ENCODE data around the gene TCP10L. TPM values are rescaled to one million over a fixed set of nuclear protein-coding genes. Genes with fewer than 3 reads are reported as not detected.

The TCP10L gene
- total RNA-seq, 1 donor from 2014 or later, result 1.1 TPM

DNA sequence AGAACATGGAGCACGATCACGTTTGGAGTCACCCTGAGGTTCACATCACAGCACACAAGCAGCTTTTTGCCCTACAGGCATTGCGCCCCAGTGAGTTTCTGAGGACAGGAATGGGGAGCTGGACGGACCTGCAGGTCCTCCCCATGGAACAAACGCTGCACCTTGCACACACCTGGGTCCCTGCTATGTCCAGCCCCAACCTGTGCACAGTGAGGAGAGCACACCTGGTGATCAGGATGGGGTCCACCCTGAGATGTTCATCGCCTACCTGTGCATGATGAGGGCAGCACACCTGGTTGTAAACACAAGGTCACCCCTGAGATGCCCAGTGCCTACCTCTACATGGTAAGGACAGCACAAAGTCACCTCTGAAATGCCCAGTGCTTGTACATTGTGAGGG is 45.9 kb downstream of the TCP10L start:
- no peak for DNase-seq (ENCODE audit: low read depth)
- TF ChIP-seq, protein P1, sequence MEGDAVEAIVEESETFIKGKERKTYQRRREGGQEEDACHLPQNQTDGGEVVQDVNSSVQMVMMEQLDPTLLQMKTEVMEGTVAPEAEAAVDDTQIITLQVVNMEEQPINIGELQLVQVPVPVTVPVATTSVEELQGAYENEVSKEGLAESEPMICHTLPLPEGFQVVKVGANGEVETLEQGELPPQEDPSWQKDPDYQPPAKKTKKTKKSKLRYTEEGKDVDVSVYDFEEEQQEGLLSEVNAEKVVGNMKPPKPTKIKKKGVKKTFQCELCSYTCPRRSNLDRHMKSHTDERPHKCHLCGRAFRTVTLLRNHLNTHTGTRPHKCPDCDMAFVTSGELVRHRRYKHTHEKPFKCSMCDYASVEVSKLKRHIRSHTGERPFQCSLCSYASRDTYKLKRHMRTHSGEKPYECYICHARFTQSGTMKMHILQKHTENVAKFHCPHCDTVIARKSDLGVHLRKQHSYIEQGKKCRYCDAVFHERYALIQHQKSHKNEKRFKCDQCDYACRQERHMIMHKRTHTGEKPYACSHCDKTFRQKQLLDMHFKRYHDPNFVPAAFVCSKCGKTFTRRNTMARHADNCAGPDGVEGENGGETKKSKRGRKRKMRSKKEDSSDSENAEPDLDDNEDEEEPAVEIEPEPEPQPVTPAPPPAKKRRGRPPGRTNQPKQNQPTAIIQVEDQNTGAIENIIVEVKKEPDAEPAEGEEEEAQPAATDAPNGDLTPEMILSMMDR (IDR thresholded peaks at IDR 0.05; ENCODE audit: insufficient read depth, low read length, poor library complexity, severe bottlenecking), result no peak
- H3K4me3 ChIP-seq (ENCODE audit: low read depth, low read length), result no peak overlapping the region
- H3K36me3 ChIP-seq (ENCODE audit: control insufficient read depth, insufficient read depth, low read length), result no peaks in the 10 kb centered on the region
- H3K27me3 ChIP-seq (ENCODE audit: control insufficient read depth, insufficient read depth, low read length), result no peaks in the 10 kb centered on the region

DNA sequence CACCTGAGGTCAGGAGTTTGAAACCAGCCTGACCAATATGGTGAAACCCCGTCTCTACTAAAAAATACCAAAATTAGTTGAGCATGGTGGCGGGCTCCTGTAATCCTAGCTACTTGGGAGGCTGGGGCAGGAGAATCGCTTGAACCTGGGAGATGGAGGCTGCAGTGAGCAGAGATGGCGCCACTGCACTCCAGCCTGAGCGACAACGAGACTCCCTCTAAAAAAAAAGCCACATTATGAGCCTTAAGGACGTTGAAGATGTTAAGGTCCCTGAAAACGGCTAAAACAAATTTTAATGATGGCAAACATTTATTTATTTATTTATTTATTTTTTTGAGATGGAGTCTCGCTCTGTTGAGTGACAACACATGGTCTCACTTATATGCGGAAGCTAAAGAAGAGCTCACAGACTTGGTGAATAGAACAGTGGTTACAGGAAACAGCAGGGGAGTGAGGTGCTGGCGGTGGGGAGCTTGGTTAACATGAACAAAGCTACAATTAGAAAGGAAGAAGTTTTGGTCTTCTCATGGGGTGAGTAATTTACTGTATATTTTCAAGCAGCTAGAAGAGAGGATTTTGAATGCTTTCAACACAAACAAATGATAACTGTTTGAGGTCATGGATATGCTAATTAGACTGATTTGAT is 47.1 kb downstream of the TCP10L start:
- Histone ChIP-seq H3K36me3 (ENCODE audit: control insufficient read depth, insufficient read depth, low read length) (no peaks in the 10 kb centered on the region), H3K4me3 (ENCODE audit: low read depth, low read length) (no peak overlapping the region)
- no peak for DNase-seq (ENCODE audit: low read depth)

DNA sequence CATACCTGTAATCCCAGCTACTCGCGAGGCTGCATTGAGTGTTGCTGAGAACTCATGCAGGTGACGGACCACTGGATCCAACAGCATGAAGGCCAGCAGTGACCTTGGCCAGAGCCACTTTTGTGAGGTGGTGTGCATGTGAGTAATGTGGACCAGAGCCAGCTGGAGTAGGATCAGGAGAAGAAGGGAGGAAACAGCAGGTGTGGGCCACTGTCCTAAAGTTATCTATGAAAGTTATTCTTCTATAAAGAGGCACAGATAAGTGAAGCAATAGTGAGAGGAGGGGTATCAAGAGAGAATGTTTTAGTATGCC is 47.8 kb downstream of the TCP10L start:
- TF ChIP-seq, protein P1 (IDR thresholded peaks at IDR 0.05; ENCODE audit: insufficient read depth, low read length, poor library complexity, severe bottlenecking), result no peak
- no peak overlapping the region for H3K4me3 ChIP-seq (ENCODE audit: low read depth, low read length)
- no peak for DNase-seq (ENCODE audit: low read depth)
- no peaks in the 10 kb centered on the region for H3K27me3 ChIP-seq (ENCODE audit: control insufficient read depth, insufficient read depth, low read length)
- H3K36me3 ChIP-seq (ENCODE audit: control insufficient read depth, insufficient read depth, low read length), result no peaks in the 10 kb centered on the region

More for the DNA sequence above, 47.1 kb downstream of the TCP10L start:
- TF ChIP-seq, protein P1 (IDR thresholded peaks at IDR 0.05; ENCODE audit: insufficient read depth, low read length, poor library complexity, severe bottlenecking), result no peak
- H3K27me3 ChIP-seq (ENCODE audit: control insufficient read depth, insufficient read depth, low read length), result no peaks in the 10 kb centered on the region

DNA sequence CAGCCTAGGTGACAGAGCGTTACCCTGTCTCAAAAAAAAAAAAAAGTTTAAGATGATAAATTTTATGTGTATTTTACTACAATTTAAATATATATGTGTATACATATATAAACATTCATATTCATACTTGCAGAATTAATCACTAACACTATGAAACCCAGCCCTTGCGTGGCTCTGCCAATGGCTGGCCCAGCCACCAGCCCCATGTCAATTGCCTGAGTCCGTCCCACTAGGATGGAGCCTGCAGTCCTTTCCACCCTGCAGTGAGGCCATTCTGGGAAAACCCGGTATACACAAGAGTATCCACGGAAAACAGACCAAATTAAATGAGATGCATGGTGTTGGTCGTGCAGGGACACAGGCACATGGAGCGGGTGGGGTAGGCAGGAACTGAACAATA is 49.7 kb downstream of the TCP10L start:
- Histone ChIP-seq H3K4me3 (ENCODE audit: low read depth, low read length) (no peak overlapping the region), H3K36me3 (ENCODE audit: control insufficient read depth, insufficient read depth, low read length) (no peaks in the 10 kb centered on the region), H3K27me3 (ENCODE audit: control insufficient read depth, insufficient read depth, low read length) (no peaks in the 10 kb centered on the region)
- TF ChIP-seq, protein P1 (IDR thresholded peaks at IDR 0.05; ENCODE audit: insufficient read depth, low read length, poor library complexity, severe bottlenecking), result no peak
- no peak for DNase-seq (ENCODE audit: low read depth)

DNA sequence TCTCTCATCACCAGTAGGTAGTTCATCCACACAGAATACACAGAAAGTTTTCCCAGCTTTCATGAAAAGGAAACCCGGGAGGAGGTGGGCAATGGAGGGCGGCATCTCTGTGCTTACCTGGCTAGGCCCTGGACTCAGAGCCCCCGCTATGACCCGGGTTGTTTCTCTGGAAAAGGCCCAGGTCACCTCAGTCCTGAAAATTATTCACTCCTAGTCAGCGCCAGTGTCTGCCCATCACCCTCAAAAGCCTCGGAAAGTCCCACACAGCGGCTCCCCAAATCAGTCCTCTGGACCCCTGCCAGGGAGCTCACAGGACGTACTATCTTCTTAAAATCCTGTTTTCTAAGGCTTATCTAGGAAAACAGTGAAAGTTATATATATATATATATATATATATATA is 51.2 kb downstream of the TCP10L start:
- Histone ChIP-seq H3K27me3 (ENCODE audit: control insufficient read depth, insufficient read depth, low read length) (no peaks in the 10 kb centered on the region), H3K36me3 (ENCODE audit: control insufficient read depth, insufficient read depth, low read length) (no peaks in the 10 kb centered on the region), H3K4me3 (ENCODE audit: low read depth, low read length) (no peak overlapping the region)
- TF ChIP-seq, protein P1 (IDR thresholded peaks at IDR 0.05; ENCODE audit: insufficient read depth, low read length, poor library complexity, severe bottlenecking), result no peak
- no peak for DNase-seq (ENCODE audit: low read depth)

DNA sequence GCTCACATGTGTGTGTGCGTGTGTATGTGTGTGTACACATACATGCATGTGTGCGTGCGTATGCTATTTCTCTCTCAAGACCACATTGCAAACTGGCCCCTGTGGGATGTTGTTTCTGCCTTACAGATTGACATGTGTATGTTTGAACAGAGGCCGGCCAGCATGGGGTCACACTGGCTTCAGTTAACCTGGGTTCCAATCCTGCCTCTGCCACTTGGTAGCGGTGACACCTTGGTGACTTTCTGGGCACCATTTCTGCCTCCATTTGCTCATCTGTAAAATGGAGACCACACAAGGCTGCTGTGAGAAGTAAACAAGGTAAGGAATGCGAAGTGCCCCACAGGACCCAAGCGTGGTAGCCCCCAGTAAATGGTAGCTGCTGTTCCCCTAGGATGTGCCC is 51.7 kb downstream of the TCP10L start:
- H3K27me3 ChIP-seq (ENCODE audit: control insufficient read depth, insufficient read depth, low read length), result no peaks in the 10 kb centered on the region
- no peak for DNase-seq (ENCODE audit: low read depth)
- H3K4me3 ChIP-seq (ENCODE audit: low read depth, low read length), result no peak overlapping the region
- TF ChIP-seq, protein P1 (IDR thresholded peaks at IDR 0.05; ENCODE audit: insufficient read depth, low read length, poor library complexity, severe bottlenecking), result no peak
- H3K36me3 ChIP-seq (ENCODE audit: control insufficient read depth, insufficient read depth, low read length), result no peaks in the 10 kb centered on the region
